ENCODE results near the gene RPH3AL.
"Not testable (repeated sequence)": the region's sequence is repeated elsewhere in the genome, so short reads cannot be mapped to it uniquely, and the experiment has no call there.

Gene RPH3AL

DNA sequence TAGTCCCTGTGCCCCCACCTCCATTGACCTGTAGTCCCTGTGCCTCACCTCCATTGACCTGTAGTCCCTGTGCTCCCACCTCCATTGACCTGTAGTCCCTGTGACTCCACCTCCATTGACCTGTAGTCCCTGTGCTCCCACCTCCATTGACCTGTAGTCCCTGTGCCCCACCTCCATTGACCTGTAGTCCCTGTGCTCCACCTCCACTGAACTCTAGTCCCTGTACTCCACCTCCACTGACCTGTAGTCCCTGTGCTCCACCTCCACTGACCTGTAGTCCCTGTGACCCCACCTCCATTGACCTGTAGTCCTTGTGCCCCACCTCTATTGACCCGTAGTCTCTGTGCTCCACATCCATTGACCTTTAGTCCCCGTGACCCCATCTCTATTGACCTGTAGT lies 37.2 kb downstream of the RPH3AL start:
- not testable (repeated sequence) for DNase-seq

DNA sequence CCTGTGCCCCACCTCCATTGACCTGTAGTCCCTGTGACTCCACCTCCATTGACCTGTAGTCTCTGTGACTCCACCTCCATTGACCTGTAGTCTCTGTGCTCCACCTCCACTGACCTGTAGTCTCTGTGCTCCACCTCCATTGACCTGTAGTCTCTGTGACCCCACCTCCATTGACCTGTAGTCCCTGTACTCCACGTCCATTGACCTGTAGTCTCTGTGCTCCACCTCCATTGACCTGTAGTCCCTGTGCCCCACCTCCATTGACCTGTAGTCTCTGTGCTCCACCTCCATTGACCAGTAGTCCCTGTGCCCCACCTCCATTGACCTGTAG lies 38.0 kb downstream of the RPH3AL start:
- DNase-seq = not testable (repeated sequence)

DNA sequence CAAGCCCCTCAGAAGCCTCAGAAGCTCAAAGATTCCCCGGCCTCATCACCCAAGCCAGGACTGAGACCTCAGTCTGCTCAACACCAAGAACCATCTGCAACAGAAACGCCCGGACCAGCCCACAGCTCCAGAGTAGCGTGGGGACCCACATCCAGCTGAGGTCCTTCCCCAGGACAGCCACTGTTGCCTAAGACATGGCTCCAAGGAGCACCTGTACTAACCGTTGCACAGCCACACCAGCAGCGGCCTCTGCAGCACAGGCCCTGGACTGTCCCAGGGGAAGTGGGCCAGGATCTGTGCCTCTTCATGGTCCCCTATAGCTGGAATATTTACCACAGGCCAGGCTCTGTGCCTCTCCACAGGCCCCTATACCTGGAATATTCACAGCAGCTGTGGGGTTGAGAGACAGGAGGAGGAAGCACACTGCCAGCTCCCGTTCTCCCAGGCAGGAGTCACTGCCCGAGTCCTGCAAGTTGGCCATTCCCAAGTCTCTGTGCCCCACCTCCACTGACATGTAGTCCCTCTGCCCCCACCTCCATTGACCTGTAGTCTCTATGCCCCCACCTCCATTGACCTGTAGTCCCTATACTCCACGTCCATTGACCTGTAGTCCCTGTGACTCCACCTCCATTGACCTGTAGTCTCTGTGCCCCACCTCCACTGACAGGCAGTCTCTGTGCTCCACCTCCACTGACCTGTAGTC lies 38.5 kb downstream of the RPH3AL start:
- DNase-seq = no peak

DNA sequence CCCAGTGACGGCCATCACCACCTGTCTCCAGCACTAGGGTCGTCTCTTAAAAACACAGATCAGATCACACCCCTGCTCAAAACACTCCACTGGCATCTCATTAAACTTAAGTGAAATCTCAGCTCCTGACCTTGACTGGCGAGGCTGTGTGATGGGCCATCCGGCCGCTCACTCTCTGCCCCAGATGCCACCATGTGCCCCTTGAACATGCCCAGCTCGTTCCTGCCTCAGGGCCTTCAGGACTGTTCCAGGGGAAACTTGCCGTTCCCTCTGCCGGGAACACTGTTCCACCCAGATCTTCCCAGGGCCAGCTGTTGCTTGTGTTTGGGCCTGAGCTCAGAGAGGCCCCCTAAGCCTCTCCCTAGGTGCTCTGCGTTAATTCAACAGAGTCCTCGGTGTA lies 39.4 kb downstream of the RPH3AL start:
- DNase-seq = no peak

DNA sequence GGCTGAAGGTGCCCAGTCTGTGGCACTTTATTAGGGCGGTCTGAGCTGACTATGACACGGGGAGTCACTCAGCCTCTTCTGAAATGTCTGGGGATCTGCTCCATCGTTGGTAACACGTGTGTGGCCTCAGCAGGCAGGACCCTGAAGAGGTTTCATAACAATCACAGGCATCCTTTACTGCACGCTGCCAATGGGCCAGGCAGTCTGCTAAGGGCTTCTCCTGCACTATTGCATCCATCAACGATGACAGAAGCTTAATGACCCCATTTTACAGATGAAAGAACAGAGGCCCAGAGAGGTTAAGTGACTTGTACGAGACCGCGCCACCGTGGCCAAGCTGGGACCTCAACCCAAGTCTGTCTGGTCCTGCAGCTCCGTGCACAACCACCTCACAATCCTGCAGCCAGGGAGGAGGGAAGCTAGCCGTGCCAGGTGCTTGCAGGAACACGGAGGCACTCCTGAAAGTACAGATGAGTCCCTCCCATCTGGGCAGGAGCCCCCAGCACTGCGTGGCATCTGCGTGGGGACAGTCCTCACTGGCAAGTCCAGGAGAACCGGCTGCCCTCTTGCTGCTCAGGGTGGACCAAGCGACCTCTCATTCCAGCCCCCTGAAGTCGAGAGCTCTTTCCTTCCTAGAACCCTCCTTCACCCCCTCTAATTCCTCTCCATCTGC lies 40.0 kb downstream of the RPH3AL start:
- DNase-seq = no peak

DNA sequence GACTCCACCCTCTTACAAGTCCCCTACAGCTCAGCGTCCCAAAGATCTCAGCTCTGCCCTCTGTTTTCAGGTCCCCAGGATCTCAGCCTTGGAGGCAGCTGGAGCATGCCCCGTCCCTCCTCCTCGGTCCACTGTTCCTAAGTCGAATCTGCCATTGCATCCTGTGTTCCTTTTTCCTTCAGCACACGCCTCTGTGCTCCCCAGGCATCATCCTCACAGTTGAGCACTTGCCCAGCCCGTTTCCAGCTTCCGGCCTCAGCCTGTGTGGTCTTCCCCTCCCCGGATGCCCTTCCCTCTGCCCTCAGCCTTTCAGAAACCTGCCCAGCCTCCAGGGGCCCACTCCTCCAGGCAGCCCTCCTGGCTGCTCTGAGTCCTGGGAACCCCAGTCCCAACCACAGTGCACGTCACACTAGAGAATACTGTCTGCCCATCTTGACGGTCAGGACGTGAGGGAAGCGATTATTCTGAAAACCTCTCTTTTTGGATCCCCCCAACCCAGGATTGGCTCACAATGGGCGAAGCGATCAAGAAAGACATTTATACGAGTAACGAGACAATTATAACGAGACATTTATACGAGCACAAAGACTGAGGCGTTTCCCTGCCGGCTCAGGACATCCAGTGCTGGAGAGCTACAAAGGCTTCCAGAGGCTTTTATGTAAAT lies 41.4 kb downstream of the RPH3AL start:
- DNase-seq = no peak

DNA sequence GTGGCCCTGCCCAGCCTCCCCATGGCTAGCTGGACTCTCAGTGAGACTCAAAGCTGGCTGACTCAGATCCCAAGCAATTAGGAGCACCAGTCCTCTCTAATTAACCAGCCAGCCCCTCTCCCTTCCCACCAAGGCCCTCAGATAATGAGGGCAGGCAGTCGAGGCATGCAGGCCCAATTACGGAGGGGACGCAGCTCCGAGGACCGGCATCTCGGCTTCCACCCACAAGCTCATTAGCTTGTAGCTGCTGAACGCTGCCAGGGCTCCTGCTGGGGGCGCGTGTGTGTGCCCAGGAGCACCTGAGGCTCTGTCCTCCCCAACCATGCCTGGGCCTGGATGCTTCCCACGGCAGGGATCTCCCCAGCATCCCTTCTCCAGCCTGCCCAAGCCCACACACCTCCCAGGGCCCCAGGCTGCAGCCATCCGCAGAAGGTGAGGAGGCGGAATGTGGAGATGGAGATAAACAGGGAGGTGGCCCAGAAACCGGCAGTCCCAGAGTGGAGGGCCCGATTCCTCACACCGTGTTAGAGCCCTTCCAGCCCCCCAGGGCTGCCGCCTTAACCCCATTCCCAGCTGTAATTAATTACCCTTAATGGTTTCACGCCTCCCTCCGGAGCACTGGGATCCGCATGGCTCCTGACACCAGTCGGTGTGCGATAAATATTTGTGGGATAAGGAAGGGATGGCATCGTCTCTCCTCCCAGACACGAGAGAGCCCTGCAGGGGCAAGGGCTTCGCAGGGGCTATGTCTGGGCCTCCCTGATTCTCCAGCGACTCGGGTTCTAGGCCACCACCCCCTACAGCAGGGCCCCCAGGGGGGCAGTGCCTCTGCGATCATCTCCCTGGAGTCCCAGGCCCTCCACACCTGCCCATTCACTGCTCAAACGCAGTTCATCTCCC lies 42.2 kb downstream of the RPH3AL start:
- no peak for DNase-seq

DNA sequence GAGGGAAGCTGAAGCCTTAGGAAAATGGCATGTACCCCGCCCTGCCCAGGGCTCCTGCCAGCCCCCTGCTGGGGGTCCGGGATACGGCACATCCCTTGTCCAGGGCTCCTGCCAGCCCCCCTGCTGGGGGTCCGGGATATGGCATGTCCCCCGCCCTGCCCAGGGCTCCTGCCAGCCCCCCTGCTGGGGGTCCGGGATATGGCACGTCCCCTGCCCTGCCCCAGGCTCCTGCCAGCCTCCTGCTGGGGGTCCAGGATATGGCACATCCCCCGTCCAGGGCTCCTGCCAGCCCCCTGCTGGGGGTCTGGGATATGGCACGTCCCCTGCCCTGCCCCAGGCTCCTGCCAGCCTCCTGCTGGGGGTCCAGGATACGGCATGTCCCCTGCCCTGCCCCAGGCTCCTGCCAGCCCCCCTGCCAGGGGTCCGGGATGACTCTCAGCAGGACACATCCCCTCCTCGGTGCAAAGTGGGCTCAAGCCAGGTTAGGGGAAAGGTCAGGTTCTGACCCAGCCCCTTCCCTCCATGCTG lies 43.2 kb downstream of the RPH3AL start:
- no peak for DNase-seq

DNA sequence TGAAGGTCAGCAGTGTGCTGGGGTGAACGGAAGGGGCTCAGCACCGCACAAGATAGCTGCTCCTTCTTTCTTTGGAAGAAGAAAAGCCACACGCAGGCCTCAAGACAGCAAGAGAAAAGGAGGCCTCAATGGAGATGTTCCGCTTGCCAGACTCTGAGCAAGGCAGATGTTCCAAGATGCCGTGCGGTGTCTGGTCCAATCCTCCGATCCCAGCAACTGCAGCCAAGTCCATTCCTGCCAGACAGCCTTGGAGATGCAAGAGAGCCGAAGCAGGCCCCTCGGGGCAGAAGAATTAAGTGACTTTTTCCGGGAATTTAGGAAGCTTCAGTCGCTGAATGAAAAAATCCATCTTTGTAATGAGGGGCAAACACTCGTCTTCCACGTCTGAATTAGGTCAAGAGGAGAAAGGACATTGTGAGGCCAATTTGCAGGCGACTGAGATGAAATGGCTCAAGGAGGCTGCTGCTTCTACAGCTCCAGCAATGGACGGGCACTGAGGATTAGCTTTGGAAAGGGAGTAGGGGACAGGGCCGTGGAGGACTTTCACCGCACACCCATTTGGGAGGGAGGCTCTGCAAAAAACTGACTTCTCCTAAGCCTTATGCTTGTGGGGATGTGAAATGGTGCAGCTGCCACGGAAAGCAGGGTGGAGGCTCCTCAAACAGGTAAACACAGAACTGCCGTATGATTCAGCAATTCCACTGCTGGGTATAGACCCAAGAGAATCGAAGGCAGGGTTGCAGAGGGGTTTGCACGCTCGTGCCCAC lies 44.7 kb downstream of the RPH3AL start:
- DNase-seq = no peak

DNA sequence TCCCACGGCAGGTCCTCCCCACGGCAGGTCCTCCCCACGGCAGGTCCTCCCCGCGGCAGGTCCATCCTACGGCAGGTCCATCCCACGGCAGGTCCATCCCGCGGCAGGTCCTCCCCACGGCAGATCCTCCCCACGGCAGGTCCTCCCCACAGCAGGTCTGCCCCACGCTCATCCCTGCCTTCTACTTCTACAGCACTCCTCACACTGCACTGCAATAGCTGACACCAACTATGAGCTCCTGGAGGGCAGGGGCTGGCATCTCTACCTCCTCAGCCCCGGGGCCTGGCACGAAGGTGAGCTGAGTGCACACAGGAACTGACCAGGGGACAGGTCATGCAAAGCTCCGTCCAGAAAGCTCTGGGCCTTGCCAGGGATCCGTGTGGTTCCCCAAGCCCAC lies 45.3 kb downstream of the RPH3AL start:
- DNase-seq = no peak

DNA sequence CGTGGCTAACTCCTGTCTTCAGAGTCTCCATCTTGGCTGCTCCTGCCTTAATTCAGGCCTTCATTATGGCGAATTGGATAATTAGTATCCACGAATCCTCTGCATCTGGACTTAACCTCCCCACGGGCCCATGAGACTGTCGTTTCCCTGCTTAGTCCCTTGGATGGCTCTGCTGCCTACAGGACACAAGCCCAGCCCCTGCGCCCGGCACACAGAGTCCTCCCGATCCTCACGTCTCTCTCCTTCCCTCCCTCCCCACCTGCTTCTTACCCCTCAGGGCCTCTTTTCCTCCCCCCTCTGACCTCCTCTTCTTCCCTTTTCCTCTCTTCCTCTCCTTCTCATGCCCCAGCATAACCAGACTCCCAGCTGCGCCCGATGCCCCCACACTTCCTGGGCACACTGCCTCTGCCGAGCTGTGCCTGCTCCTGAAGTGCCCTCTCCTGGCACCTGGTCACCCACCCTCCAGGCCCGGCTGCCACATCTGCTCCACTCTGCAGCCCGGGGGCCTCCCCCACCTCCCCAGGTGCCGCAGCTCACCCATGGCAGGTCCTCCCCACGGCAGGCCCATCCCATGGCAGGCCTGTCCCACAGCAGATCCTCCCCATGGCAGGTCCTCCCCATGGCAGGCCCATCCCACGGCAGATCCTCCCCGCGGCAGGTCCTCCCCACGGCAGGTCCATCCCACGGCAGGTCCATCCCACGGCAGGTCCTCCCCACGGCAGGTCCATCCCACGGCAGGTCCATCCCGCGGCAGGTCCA lies 45.9 kb downstream of the RPH3AL start:
- no peak for DNase-seq

DNA sequence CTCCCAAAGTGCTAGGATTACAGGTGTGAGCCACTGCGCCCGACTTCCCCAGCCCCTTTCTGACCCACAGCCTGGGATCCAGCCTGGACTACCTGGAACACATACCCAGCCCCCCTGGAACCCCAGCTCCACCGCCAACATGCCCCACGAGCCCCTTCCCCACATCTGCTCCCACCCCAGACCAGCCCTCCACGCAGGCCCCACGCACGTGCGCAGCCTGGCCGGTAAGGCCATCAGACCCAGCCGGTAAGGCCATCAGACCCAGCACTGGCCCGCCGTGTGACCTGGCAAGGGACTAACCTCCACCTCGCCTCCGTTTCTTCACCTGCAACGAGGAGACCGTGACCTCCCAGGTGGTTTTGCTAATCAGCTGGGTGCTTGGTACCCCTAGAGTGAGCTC lies 46.5 kb downstream of the RPH3AL start:
- no peak for DNase-seq

DNA sequence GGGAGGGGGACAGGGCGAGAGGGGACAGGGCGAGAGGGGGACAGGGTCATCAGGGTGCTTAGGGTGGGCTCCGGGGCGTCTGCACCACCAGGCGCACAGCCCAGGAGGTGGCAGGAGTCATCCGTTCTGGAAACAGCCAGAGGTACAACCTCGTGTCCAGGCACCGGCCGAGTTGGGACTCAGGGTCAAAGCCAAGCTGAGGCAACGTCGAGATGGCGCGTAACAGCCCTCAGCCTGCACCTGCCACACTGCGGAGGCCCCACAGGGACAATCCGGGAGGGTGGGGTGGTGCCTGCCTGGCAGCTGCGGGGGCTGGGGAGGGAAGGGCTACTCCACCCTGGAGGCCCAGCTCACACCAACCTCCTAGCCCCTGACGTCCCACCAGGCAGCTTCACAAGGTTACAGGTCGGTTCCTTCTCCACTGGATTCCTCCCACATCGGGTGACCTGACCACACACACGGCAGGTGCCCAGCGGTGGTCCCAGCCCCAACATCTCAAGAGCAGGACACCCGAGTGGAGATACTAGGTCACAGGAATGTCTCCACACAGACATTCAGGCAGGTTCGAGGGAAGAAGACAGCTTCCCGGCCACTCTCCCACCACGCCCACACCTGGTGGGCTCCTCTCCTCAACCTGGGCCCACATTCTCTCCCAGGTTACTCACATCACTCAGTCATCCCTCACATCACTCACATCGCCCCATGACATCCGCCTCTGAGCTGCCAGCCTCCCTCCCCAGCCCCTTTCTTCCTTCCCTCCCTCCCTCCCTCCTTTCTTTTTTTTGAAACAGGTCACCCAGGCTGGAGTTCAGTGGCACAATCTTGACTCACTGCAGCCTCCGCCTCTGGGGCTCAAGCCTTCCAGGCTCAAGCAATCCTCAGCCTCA lies 47.3 kb downstream of the RPH3AL start:
- DNase-seq = no peak

DNA sequence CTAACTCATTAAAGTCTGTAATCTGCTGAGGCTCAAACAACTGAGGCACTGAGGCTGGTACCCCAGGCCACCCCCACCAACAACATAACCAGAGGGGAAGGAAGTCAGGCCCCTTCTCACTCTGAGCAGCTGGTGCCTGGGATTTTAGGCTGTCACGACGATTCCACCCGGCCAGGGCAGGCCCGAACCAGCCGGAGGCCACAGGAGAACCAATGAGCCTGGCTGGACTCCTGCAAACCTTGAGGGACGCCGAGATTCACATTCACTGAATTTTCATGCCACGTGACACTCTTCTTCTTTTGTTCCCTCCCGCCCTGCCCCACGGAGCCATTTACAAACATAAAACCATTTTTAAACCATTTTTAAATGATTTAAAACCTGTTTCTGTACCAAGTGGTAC lies 48.1 kb downstream of the RPH3AL start:
- no peak for DNase-seq

DNA sequence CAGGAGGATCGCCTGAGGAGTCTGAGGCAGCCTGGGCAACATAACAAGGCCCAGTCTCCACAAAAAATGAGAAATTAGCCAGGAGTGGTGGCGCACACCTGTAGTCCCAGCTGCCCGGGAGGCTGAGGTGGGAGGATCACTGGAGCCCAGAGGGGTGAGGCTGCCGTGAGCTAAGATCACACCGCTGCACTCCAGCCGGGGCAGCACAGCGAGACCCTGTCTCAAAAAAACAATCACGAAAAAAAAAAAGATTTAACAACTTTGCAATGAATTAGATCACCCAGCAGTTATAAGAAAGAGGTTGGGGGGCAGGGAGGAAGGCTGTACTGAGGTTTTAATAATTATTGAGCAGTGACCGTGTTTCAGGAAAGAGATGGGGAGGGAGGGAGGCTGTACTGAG lies 49.4 kb downstream of the RPH3AL start:
- no peak for DNase-seq

DNA sequence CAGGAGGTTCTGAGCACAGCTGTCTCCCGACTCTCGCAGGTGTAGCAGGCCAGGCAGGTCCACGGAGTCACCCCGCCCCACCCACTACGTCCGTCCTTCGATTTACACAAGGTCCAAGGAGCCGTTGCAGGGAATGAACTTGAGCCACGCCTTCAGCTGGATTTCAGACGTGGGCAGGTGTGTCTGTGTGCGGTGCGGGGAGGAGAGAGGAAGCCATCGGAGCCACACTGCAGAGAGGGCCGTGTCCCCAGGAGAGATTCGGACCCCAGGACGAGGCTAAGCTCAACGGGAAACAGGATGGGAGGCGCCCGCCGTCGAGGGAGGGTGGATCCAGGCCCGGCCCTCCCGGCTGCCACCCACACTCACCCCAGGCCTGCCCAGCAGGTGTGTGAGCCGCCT lies 50.3 kb downstream of the RPH3AL start:
- DNase-seq = no peak

DNA sequence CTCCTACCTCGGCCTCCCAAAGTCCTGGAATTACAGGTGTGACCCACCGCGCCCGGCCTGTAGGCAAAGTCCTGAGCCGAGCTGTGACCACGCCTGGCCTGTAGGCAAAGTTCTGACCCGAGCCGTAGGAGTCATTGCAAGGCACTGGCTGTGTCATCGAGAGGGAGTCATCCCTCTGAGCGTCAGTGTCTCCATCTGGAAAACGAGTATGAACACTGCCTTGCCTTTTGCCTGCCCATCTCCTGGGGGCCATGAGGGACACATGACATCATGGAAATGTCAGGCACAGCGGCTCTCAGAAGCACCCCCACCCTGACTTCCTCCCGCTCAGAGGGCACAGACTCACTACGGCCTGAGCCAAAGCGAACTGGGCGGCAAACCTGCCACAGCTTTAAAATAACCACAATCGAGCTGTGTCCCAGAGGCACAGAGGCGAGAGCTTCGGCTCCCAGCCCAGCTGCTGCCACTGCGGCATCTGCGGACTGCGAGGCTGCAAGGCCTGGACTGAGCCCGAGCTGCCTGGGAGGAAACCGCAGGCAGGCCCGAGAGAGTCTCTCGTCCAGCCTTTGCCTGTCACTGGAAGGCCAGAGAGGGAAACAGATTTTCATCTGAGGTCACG lies 50.8 kb downstream of the RPH3AL start:
- no peak for DNase-seq

DNA sequence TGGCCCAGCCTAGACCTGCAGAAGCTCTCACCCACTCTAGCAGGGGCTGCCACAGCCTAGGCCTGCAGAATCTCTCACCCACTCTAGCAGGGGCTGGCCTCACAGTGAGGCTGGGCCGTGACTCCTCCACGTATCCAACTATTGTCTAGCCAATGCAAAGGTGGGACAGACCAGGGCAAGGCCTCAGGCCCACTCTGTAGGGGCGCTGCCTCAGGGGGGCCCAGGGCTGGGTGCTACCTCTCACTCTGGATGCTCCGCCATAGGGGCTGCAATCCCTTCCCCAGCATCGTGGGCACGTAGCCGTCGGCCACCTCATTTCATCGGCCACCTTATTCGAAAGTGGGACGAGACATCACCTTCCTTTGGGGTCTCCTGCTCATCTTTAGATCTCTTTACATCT lies 51.7 kb downstream of the RPH3AL start:
- no peak for DNase-seq

DNA sequence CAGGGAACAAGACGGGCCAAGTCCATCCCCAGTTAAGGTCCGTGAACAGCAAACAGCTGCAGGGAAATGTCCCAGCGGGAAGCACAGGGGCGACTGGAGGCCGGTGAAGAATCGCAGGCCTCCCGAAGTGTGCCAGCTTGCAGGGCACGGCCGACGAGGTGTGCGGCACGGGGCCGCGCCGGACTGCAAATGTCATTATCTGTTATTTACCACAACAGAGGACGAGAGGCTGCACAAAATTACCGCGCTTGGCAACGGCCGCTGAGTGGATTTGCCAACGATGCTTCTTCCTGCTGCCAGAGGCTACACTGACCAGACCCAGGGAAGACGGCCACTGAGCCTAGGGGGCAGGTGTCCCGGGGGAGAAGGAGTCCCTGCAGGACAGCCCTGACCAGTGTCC lies 53.1 kb downstream of the RPH3AL start:
- no peak for DNase-seq
